ENCODE results near the gene SULT1C2. TPM values are rescaled to one million over a fixed set of nuclear protein-coding genes. Genes with fewer than 3 reads are reported as not detected.
"Not testable (repeated sequence)": the region's sequence is repeated elsewhere in the genome, so short reads cannot be mapped to it uniquely, and the experiment has no call there.

SULT1C2 gene
- total RNA-seq, 1 experiment from 2014 or later: 10.7 TPM

DNA sequence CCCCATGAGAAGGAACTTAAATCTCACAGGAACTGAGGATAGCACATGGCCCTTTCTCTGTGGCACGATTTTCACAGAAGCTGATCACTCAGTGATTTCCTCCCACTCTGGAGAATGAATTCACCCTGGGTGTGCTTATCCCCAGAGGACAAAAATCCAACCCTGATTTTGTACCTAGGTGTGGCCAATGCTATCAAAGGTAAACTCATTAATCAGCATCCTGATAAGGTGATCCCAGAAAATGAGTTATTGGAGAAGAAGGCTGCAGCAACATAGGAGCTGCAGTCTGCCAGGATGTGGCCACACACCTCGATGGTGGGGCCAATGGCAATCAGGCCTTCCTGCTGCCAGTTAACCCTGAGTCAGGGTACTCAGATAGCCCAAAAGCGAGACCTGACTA lies 8.2 kb upstream of the SULT1C2 start:
- no peak for DNase-seq (ENCODE audit: low read depth, low spot score)
- in situ Hi-C loops (cut with HindIII; ENCODE audit: low pct_unique_long_range_greater_than_20kb, low sequenced_read_pairs): no loop called here

GRCh38 chr2:108284566-108284965 lies 4.1 kb upstream of the SULT1C2 start:
- in situ Hi-C loops (cut with HindIII; ENCODE audit: low pct_unique_long_range_greater_than_20kb, low sequenced_read_pairs); DNase-seq (ENCODE audit: low read depth, low spot score): not testable (repeated sequence)

GRCh38 chr2:108285616-108286015 lies 3.1 kb upstream of the SULT1C2 start:
- no peak for DNase-seq (ENCODE audit: low read depth, low spot score)
- in situ Hi-C loops (cut with HindIII; ENCODE audit: low pct_unique_long_range_greater_than_20kb, low sequenced_read_pairs): no loop called here

- in situ Hi-C loops (cut with HindIII; ENCODE audit: low pct_unique_long_range_greater_than_20kb, low sequenced_read_pairs): no loop called here
- DNase-seq (ENCODE audit: low read depth, low spot score): no peak
Measured at GRCh38 chr2:108287169-108287568, 1.5 kb upstream of the SULT1C2 start.

- in situ Hi-C loops (cut with HindIII; ENCODE audit: low pct_unique_long_range_greater_than_20kb, low sequenced_read_pairs): no loop called here
- DNase-seq (ENCODE audit: low read depth, low spot score): no peak
Measured at GRCh38 chr2:108293850-108294249, 5.2 kb downstream of the SULT1C2 start.

- in situ Hi-C loops (cut with HindIII; ENCODE audit: low pct_unique_long_range_greater_than_20kb, low sequenced_read_pairs): no loop called here
- DNase-seq (ENCODE audit: low read depth, low spot score): no peak
Measured at GRCh38 chr2:108297436-108298141, 8.9 kb downstream of the SULT1C2 start.

GRCh38 chr2:108301558-108301957 lies 12.9 kb downstream of the SULT1C2 start:
- DNase-seq (ENCODE audit: low read depth, low spot score): no peak
- in situ Hi-C loops (cut with HindIII; ENCODE audit: low pct_unique_long_range_greater_than_20kb, low sequenced_read_pairs): no loop called here

- in situ Hi-C loops (cut with HindIII; ENCODE audit: low pct_unique_long_range_greater_than_20kb, low sequenced_read_pairs): no loop called here
- DNase-seq (ENCODE audit: low read depth, low spot score): no peak
Measured at GRCh38 chr2:108304975-108305374, 16.3 kb downstream of the SULT1C2 start.

GRCh38 chr2:108305901-108306300 lies 17.2 kb downstream of the SULT1C2 start:
- in situ Hi-C loops (cut with HindIII; ENCODE audit: low pct_unique_long_range_greater_than_20kb, low sequenced_read_pairs): no loop called here
- DNase-seq (ENCODE audit: low read depth, low spot score): no peak

GRCh38 chr2:108309903-108310302 lies 21.2 kb downstream of the SULT1C2 start:
- DNase-seq (ENCODE audit: low read depth, low spot score): no peak
- in situ Hi-C loops (cut with HindIII; ENCODE audit: low pct_unique_long_range_greater_than_20kb, low sequenced_read_pairs): no loop called here

DNA sequence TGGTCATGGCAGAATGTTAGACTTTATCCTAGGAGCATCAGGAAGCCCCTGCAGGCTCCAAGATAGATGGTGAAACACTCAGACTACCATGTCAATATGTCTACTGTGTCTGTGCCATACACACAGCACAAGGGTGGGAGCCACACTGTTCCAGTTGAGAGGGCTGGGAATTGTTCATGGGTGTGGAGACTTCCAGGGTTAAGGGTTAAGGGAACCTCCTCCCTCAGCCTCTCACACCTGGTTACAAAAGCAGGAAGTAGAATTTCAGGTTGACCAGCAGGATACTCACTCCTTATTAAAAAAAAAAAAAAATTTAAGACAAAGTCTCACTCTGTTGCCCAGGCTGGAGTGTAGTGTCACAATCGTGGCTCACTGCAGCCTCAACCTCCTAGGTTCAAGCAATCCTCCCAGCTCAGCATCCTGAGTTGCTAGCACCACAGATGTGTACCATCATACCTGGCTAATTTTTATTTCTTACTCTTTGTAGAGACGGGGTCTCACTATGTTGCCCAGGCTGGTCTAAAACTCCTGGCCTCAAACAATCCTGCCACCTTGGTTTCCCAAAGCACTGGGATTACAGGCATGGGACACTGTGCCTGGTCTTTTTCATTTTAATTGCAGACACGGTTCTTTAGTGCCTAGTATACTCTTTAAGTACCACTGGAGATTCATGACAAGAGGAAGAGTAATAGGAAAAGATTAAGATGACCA lies 26.0 kb downstream of the SULT1C2 start:
- in situ Hi-C loops (cut with HindIII; ENCODE audit: low pct_unique_long_range_greater_than_20kb, low sequenced_read_pairs): no loop called here
- no peak for DNase-seq (ENCODE audit: low read depth, low spot score)

GRCh38 chr2:108315444-108315934 lies 26.8 kb downstream of the SULT1C2 start:
- in situ Hi-C loops (cut with HindIII; ENCODE audit: low pct_unique_long_range_greater_than_20kb, low sequenced_read_pairs): no loop called here
- DNase-seq (ENCODE audit: low read depth, low spot score): no peak

- in situ Hi-C loops (cut with HindIII; ENCODE audit: low pct_unique_long_range_greater_than_20kb, low sequenced_read_pairs): no loop called here
- DNase-seq (ENCODE audit: low read depth, low spot score): no peak
Measured at GRCh38 chr2:108316033-108316432, 27.3 kb downstream of the SULT1C2 start.

DNA sequence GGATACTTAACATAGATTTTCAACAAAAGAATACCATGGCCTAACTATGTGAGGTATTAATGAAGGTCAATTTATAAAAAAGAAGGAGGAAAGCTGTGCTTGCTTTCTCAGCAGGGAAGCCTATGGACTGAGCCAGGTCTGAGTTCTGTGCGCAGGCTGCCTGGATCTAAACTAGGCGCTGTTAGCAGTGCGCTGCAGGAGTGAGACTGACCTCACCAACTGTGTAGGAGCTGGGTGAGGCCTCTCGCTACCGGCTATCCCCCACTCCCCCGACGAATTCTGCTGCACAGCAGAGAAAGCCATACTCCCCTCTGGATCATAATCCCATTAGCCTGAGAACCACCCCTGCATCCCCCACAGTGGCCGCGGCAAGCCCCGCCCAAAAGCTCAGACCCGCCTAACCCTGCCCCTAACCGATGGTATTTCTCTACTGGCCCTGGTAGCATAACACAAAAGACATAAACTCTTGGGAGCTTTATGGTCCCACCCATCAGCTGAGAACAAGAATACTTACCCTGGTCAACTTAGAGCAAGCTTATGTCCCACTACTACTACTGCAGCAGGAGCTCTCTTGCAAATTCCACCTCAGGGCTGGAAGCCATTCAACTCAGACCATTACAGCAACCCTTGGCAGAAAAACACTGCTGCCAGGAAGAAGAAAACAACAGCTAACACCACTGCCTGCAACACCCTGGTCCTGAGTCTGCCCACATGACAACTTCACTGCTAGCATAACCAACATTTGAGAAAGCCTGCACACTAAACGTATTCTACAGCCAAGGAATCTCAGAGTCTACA lies 28.0 kb downstream of the SULT1C2 start:
- no peak for DNase-seq (ENCODE audit: low read depth, low spot score)
- in situ Hi-C loops (cut with HindIII; ENCODE audit: low pct_unique_long_range_greater_than_20kb, low sequenced_read_pairs): no loop called here

GRCh38 chr2:108320326-108320922 lies 31.7 kb downstream of the SULT1C2 start:
- DNase-seq (ENCODE audit: low read depth, low spot score): no peak
- in situ Hi-C loops (cut with HindIII; ENCODE audit: low pct_unique_long_range_greater_than_20kb, low sequenced_read_pairs): no loop called here

DNA sequence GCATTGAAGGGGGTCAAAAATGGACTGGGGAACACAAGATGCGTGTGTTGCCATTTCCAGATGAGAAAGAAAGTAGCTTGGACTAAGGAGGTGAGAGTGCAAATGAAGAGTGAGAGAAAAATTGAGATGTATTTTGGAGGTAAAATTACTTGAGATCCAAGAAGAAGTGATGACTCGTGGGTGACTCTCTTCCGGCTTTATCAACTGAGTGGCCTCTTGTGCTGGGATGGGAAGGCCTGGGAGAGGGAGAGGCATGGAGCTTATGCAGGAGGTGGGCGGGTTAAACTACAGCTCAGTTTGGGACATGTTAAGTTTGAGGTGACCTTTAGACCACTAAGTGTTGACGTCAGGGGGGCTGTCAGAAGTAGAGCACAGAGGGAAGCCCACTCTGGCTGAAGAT lies 34.9 kb downstream of the SULT1C2 start:
- DNase-seq (ENCODE audit: low read depth, low spot score): no peak

DNA sequence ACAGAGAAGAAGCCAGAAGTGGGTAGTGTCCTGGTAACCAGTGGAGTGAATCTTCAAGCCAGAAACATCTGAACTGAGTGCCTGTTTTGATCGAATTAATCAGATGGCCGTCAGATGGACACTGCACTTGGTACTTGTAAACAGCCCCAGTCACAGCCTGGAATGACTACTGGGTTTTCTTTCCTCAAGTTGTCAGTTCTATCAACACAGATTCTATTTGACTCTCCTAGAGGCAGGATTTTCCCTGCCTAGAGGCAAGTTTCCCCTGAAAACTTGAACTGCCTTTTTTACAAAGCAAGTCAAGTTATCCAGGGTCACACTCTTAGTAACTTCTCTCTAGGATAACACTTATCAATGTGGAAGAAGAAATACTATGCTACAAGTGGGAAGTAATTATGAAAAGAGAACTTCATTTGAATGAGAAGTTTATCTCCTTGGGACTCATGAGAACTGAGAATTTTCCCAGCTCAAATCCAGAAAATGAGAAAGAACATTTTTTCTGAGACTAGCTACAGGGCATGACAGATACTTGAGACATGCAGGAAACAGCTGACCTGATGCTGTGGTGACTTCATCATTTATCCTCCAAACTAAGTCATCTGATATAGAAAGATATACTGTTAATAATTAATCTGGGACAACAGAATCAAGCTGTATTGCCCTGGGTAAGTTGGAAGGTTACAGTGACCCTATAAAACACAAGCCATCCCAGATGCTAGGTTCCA lies 36.0 kb downstream of the SULT1C2 start:
- in situ Hi-C loops (cut with HindIII; ENCODE audit: low pct_unique_long_range_greater_than_20kb, low sequenced_read_pairs): no loop called here
- no peak for DNase-seq (ENCODE audit: low read depth, low spot score)

More for the DNA sequence above, 34.9 kb downstream of the SULT1C2 start:
- in situ Hi-C loops (cut with HindIII; ENCODE audit: low pct_unique_long_range_greater_than_20kb, low sequenced_read_pairs): no loop called here
